H9 (cell line): ENCODE results near the gene NPHP4. TPM values are rescaled to one million over a fixed set of nuclear protein-coding genes. Genes with fewer than 3 reads are reported as not detected.

Source experiments
- DNase-seq: peaks from one replicate; pipeline ENCODE4 v3.0.0-alpha.2; 2017
- H2AFZ ChIP-seq: one replicate; pipeline ENCODE4 v1.6.1; 2013; ENCODE audit warnings: mild to moderate bottlenecking, low read length, control low read depth, moderate library complexity
- H2AK5ac ChIP-seq: 2 replicates; pipeline ENCODE4 v1.6.1; 2013; ENCODE audit warnings: low read length, control low read depth, mixed read lengths; ENCODE audit not compliant: insufficient read length
- H2BK120ac ChIP-seq: one replicate; pipeline ENCODE4 v1.6.1; 2013; ENCODE audit warnings: low read depth, mild to moderate bottlenecking, low read length, control low read depth, inconsistent platforms; ENCODE audit not compliant: poor library complexity, severe bottlenecking
- H2BK12ac ChIP-seq: 2 replicates; pipeline ENCODE4 v1.6.1; 2013; ENCODE audit warnings: low read length, control low read depth, mixed read lengths, low read depth; ENCODE audit not compliant: insufficient read length
- H2BK15ac ChIP-seq: 2 replicates; pipeline ENCODE4 v1.6.1; 2013; ENCODE audit warnings: low read depth, low read length, control low read depth
- H2BK20ac ChIP-seq: one replicate; pipeline ENCODE4 v1.6.1; 2013; ENCODE audit warnings: low read depth, mild to moderate bottlenecking, low read length, control low read depth, inconsistent platforms; ENCODE audit not compliant: poor library complexity, severe bottlenecking
- H2BK5ac ChIP-seq: 2 replicates; pipeline ENCODE4 v1.6.1; 2013; ENCODE audit warnings: low read length, control low read depth, mixed read lengths; ENCODE audit not compliant: insufficient read length
- H3K14ac ChIP-seq: 2 replicates; pipeline ENCODE4 v1.6.1; 2013; ENCODE audit warnings: low read length, control low read depth; ENCODE audit not compliant: insufficient read depth
- H3K18ac ChIP-seq: 2 replicates; pipeline ENCODE4 v1.6.1; 2013; ENCODE audit warnings: low read depth, mild to moderate bottlenecking, mixed read lengths, low read length, control low read depth; ENCODE audit not compliant: insufficient read length
- H3K23ac ChIP-seq: 2 replicates; pipeline ENCODE4 v1.6.1; 2013; ENCODE audit warnings: low read length, control low read depth, mixed read lengths, low read depth; ENCODE audit not compliant: insufficient read length
- H3K23me2 ChIP-seq: 2 replicates; pipeline ENCODE4 v1.6.1; 2013; ENCODE audit warnings: low read depth, mild to moderate bottlenecking, mixed read lengths, low read length, control low read depth; ENCODE audit not compliant: insufficient read length, poor library complexity, severe bottlenecking
- H3K27ac ChIP-seq: 2 replicates; pipeline ENCODE4 v1.5.1; 2013; ENCODE audit warnings: low read length, control low read depth, mixed read lengths, low read depth; ENCODE audit not compliant: insufficient read length
- H3K27me3 ChIP-seq: 2 replicates; pipeline ENCODE4 v1.6.1; 2013; ENCODE audit warnings: low read length, control low read depth, inconsistent platforms; ENCODE audit not compliant: insufficient read depth
- H3K4ac ChIP-seq: 2 replicates; pipeline ENCODE4 v1.6.1; 2013; ENCODE audit warnings: low read depth, mild to moderate bottlenecking, control low read depth, inconsistent platforms, low read length, moderate library complexity
- H3K4me1 ChIP-seq: 2 replicates; pipeline ENCODE4 v1.6.1; 2013; ENCODE audit warnings: low read length, control low read depth, inconsistent platforms; ENCODE audit not compliant: insufficient read depth
- H3K4me2 ChIP-seq: 2 replicates; pipeline ENCODE4 v1.6.1; 2013; ENCODE audit warnings: low read length, control low read depth, mixed read lengths; ENCODE audit not compliant: insufficient read length, insufficient read depth
- H3K56ac ChIP-seq: 2 replicates; pipeline ENCODE4 v1.6.1; 2013; ENCODE audit warnings: low read depth, mild to moderate bottlenecking, mixed read lengths, low read length, control low read depth; ENCODE audit not compliant: insufficient read length
- H3K79me1 ChIP-seq: 2 replicates; pipeline ENCODE4 v1.6.1; 2013; ENCODE audit warnings: low read depth, mild to moderate bottlenecking, moderate library complexity, low read length, control low read depth, inconsistent platforms; ENCODE audit not compliant: insufficient read depth, poor library complexity, severe bottlenecking
- H3K79me2 ChIP-seq: 2 replicates; pipeline ENCODE4 v1.6.1; 2013; ENCODE audit warnings: low read length, control low read depth, inconsistent platforms; ENCODE audit not compliant: insufficient read depth
- H3K9ac ChIP-seq: 2 replicates; pipeline ENCODE4 v1.6.1; 2013; ENCODE audit warnings: low read length, control low read depth, mixed read lengths; ENCODE audit not compliant: insufficient read length; ENCODE audit errors: extremely low read depth
- H3K9me3 ChIP-seq: one replicate; pipeline ENCODE4 v1.6.1; 2013; ENCODE audit warnings: low read depth, low read length, inconsistent platforms; ENCODE audit not compliant: control insufficient read depth
- H3T11ph ChIP-seq: one replicate; pipeline ENCODE4 v1.6.1; 2013; ENCODE audit warnings: mild to moderate bottlenecking, low read length, control low read depth, inconsistent platforms
- H4K20me1 ChIP-seq: one replicate; pipeline ENCODE4 v1.6.1; 2013; ENCODE audit not compliant: control insufficient read depth, insufficient read length, insufficient read depth
- H4K5ac ChIP-seq: 2 replicates; pipeline ENCODE4 v1.6.1; 2013; ENCODE audit warnings: low read depth, mild to moderate bottlenecking, mixed read lengths, low read length, control low read depth; ENCODE audit not compliant: insufficient read length
- H4K8ac ChIP-seq: replicated peaks from 2 replicates; pipeline ENCODE4 v1.6.1; 2013; ENCODE audit warnings: low read length, control low read depth, mixed read lengths, low read depth; ENCODE audit not compliant: insufficient read length
- H4K91ac ChIP-seq: 2 replicates; pipeline ENCODE4 v1.6.1; 2013; ENCODE audit warnings: low read depth, mild to moderate bottlenecking, moderate library complexity, mixed read lengths, low read length, control low read depth; ENCODE audit not compliant: insufficient read length
- H3K27ac Mint-ChIP-seq, 3 experiments: 2 replicates in 2 of 3; 3 replicates in 1 of 3; pipeline ENCODE4 v1.8.0; 2020 to 2021; ENCODE audit warnings: mixed read lengths in 3 of 3, mild to moderate bottlenecking in 1 of 3, moderate library complexity in 1 of 3
- H3K27me3 Mint-ChIP-seq: 2 replicates; pipeline ENCODE4 v1.8.0; 2021; ENCODE audit warnings: low read depth, mild to moderate bottlenecking, moderate library complexity, mixed read lengths
- H3K36me3 Mint-ChIP-seq, 3 experiments: 2 replicates in 2 of 3; 3 replicates in 1 of 3; pipeline ENCODE4 v1.8.0; 2020 to 2021; ENCODE audit warnings: low read depth in 3 of 3, mixed read lengths in 3 of 3; ENCODE audit not compliant: insufficient read depth in 1 of 3
- H3K4me1 Mint-ChIP-seq, 2 experiments: 2 replicates each; pipeline ENCODE4 v1.8.0; 2020; ENCODE audit warnings: mixed read lengths in 2 of 2
- H3K4me3 Mint-ChIP-seq, 2 experiments: 2 replicates in 1 of 2; 3 replicates in 1 of 2; pipeline ENCODE4 v1.8.0; 2020 to 2021; ENCODE audit warnings: mild to moderate bottlenecking in 2 of 2, mixed read lengths in 2 of 2, moderate library complexity in 1 of 2
- H3K9me3 Mint-ChIP-seq, 2 experiments: 2 replicates in 1 of 2; 3 replicates in 1 of 2; pipeline ENCODE4 v1.8.0; 2020; ENCODE audit warnings: mild to moderate bottlenecking in 2 of 2, mixed read lengths in 2 of 2, moderate library complexity in 1 of 2
- WGBS: extraction: QIAGEN DNeasy Blood & Tissue Kit; methylation state at CpG from one replicate; pipeline ENCODE4 v1.1.7; 2013; ENCODE audit warnings: missing lambda C conversion rate, low lambda C conversion rate, mixed read lengths; ENCODE audit not compliant: insufficient read length; ENCODE audit errors: extremely low coverage; 5-methylcytosine and 5-hydroxymethylcytosine counted together
- total RNA-seq: library from RNA; stranded (reverse); gene quantifications from 2 replicates; pipeline ENCODE4 v1.2.1, GENCODE V29; 2021
- TF ChIP-seq, protein P1 (sequence below): fragments of 200-600 bp; sonication (generic); conservative IDR thresholded peaks from 3 replicates; pipeline ENCODE4 v1.8.0; 2021; ENCODE audit warnings: antibody characterized with exemption, mild to moderate bottlenecking

Gene NPHP4
- total RNA-seq, 1 experiment from 2014 or later = 17.6 TPM

- Histone ChIP-seq H4K91ac (no peak overlapping the region), H3K27me3 (no peaks in the 10 kb centered on the region), H2BK12ac (no peak overlapping the region), H2AFZ (no peak overlapping the region), H2BK5ac (no peak overlapping the region), H4K8ac (no peak overlapping the region), H3K56ac (no peak overlapping the region), H3K4me2 (no peak overlapping the region), H2AK5ac (no peak overlapping the region), H4K5ac (no peak overlapping the region), H3K14ac (no peak overlapping the region), H3T11ph (no peak overlapping the region), H2BK15ac (no peak overlapping the region), H3K79me1 (no peaks in the 10 kb centered on the region), H3K4ac (no peak overlapping the region), H2BK20ac (no peak overlapping the region), H2BK120ac (no peak overlapping the region), H3K9ac (no peak overlapping the region), H3K23ac (no peak overlapping the region), H4K20me1 (peaks cover 3% of the 10 kb centered on the region), H3K27ac (no peak overlapping the region), H3K9me3 (no peaks in the 10 kb centered on the region), H3K79me2 (no peaks in the 10 kb centered on the region), H3K18ac (no peak overlapping the region), H3K23me2 (peaks cover 4% of the 10 kb centered on the region), H3K4me1 (peaks cover 5% of the 10 kb centered on the region; the same call in 1 of the 2 replicates)
- Mint-ChIP-seq H3K4me3 (no peak overlapping the region; a peak in 1 of 5 replicates), H3K9me3 (no peaks in the 10 kb centered on the region; a peak in 1 of 5 replicates), H3K4me1 (peaks cover 19 to 20% of the 10 kb centered on the region in 2 experiments), H3K27me3 (peaks cover 41% of the 10 kb centered on the region), H3K27ac (no peak overlapping the region; a peak in 1 of 7 replicates), H3K36me3 (no peaks in the 10 kb centered on the region; a peak in 1 of 7 replicates)
- TF ChIP-seq, protein P1, sequence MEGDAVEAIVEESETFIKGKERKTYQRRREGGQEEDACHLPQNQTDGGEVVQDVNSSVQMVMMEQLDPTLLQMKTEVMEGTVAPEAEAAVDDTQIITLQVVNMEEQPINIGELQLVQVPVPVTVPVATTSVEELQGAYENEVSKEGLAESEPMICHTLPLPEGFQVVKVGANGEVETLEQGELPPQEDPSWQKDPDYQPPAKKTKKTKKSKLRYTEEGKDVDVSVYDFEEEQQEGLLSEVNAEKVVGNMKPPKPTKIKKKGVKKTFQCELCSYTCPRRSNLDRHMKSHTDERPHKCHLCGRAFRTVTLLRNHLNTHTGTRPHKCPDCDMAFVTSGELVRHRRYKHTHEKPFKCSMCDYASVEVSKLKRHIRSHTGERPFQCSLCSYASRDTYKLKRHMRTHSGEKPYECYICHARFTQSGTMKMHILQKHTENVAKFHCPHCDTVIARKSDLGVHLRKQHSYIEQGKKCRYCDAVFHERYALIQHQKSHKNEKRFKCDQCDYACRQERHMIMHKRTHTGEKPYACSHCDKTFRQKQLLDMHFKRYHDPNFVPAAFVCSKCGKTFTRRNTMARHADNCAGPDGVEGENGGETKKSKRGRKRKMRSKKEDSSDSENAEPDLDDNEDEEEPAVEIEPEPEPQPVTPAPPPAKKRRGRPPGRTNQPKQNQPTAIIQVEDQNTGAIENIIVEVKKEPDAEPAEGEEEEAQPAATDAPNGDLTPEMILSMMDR = no peak
- no CpG with 5 or more reads among the region's 12 CpGs for WGBS
- no peak for DNase-seq
These were observed 43.5 kb upstream of the NPHP4 start for GRCh38 chr1:6035719-6036118.
